NCI-H146 (cell line): ENCODE measurements around the gene MSH5.
A peak's percentile ranks its signal among the peaks of the same experiment; 100 is the strongest.

Experiments
- DNase-seq: peaks from one replicate; lab custom pipeline; 2025; lab: John Stamatoyannopoulos, UW

MSH5 gene

GRCh38 chr6:31713465-31713864 lies 26.3 kb upstream of the MSH5 start:
- no peak for DNase-seq

GRCh38 chr6:31713991-31714684 lies 25.7 kb upstream of the MSH5 start:
- DNase-seq = peak; percentile 41

- DNase-seq = no peak
Measured at GRCh38 chr6:31715022-31715958, 24.5 kb upstream of the MSH5 start, which contains the start of gene LY6G6D. Gene LY6G6D (plus strand): TSS chr6:31715348. CDS start chr6:31715356, 8 bp downstream.

- no peak for DNase-seq
Measured at GRCh38 chr6:31717499-31718222, 22.1 kb upstream of the MSH5 start.

GRCh38 chr6:31718265-31718664 lies 21.5 kb upstream of the MSH5 start:
- no peak for DNase-seq

GRCh38 chr6:31719001-31719400 lies 20.8 kb upstream of the MSH5 start:
- no peak for DNase-seq

GRCh38 chr6:31720196-31720770 lies 19.5 kb upstream of the MSH5 start:
- DNase-seq = no peak

GRCh38 chr6:31721351-31722020 lies 18.3 kb upstream of the MSH5 start, which contains the start of gene LY6G6C:
Gene LY6G6C (minus strand): TSS chr6:31721746. CDS start chr6:31721679, 67 bp downstream.
- DNase-seq = no peak

GRCh38 chr6:31722173-31722572 lies 17.6 kb upstream of the MSH5 start:
- no peak for DNase-seq

- no peak for DNase-seq
Measured at GRCh38 chr6:31723245-31723979, 16.4 kb upstream of the MSH5 start, which contains the start of gene MPIG6B. Gene MPIG6B (plus strand): TSS chr6:31723373. CDS start chr6:31723384, 11 bp downstream.

GRCh38 chr6:31723980-31724691 lies 15.7 kb upstream of the MSH5 start:
- no peak for DNase-seq

GRCh38 chr6:31725502-31726350 lies 14.1 kb upstream of the MSH5 start:
- DNase-seq = no peak

- DNase-seq = no peak
Measured at GRCh38 chr6:31727034-31727716, 12.6 kb upstream of the MSH5 start.

- DNase-seq = no peak
Measured at GRCh38 chr6:31727717-31728671, 11.8 kb upstream of the MSH5 start.

GRCh38 chr6:31728767-31729514 lies 10.9 kb upstream of the MSH5 start, which contains the start of gene DDAH2:
Gene DDAH2 (minus strand): TSS chr6:31729299. CDS start chr6:31729161, 138 bp downstream.
- no peak for DNase-seq

GRCh38 chr6:31729515-31729978 lies 10.3 kb upstream of the MSH5 start:
- DNase-seq = peak; percentile 81
